Globus pallidus (tissue), 1 donor: ENCODE data around the gene ROBO2.
"Not testable (repeated sequence)": the region's sequence is repeated elsewhere in the genome, so short reads cannot be mapped to it uniquely, and the experiment has no call there.

Experiments
- DNase-seq: peaks from one replicate; pipeline ENCODE4 v3.0.0-alpha.2; 2015; ENCODE audit warnings: low spot score

Gene ROBO2

GRCh38 chr3:77338195-77338594, 298.3 kb downstream of the ROBO2 start:
- DNase-seq, result no peak

DNA sequence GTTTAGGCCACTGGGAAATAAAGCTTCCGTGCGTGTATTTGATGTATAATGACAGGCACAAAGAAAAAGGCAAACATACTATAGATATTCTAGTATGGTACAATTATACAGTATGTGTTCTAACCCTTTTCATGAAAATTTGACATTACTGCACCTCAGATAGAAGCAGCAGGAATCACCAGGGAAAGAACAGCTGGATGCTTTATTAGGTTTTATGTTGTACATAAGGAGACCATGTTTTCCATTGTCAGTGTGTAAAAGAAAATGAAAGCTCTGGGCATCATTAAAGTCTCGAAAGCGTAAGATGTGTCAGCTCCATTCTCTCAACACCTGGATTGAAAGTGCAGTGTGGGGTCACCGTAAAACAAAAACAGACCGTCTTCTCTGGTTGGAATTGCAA, 302.1 kb downstream of the ROBO2 start:
- DNase-seq, result no peak

GRCh38 chr3:77342688-77343087, 302.8 kb downstream of the ROBO2 start:
- DNase-seq, result no peak

DNA sequence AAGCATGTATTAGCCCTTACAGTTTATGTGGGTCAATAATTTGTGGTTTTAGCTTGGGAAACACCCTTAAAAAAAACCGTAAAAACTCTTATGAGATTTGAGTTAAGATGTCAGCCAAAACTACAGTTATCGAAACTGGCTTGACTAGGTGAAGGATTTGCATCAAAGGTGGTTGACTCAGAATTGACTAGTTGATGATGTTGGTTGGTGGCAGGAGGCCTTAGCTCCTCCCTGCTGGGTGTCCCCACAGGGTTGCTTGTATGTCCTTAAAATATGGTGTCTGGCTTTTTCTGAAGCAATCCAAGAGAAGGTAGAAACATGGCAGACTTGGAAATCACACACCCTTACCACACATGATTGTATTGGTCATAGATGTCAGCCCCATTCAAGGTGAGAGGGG, 305.1 kb downstream of the ROBO2 start:
- DNase-seq, result no peak

- no peak for DNase-seq
Measured at GRCh38 chr3:77348244-77348855, 308.5 kb downstream of the ROBO2 start.

- DNase-seq, result no peak
Measured at GRCh38 chr3:77354958-77355357, 315.1 kb downstream of the ROBO2 start.

- no peak for DNase-seq
Measured at GRCh38 chr3:77362936-77363335, 323.0 kb downstream of the ROBO2 start.

DNA sequence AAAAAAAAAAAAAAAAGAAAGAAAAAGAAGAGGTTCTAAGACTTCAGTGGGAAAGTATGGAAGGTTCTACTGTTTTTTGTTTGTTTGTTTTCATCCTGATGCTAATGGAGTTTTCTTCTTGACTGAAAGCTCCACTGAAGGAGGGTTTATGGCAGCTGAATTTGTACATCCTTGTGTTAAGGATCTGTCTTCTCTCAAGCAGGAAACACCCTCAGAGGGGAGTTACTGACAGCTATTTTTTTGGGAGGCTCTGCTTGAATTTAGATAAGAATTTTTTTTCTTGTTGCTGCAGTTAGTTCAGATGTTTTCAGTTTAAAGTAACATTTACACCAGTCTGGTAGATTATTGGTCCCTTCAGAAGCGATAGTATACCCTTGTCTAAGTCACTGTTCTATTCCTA, 325.3 kb downstream of the ROBO2 start:
- DNase-seq, result no peak

- no peak for DNase-seq
Measured at GRCh38 chr3:77370413-77370812, 330.5 kb downstream of the ROBO2 start.

DNA sequence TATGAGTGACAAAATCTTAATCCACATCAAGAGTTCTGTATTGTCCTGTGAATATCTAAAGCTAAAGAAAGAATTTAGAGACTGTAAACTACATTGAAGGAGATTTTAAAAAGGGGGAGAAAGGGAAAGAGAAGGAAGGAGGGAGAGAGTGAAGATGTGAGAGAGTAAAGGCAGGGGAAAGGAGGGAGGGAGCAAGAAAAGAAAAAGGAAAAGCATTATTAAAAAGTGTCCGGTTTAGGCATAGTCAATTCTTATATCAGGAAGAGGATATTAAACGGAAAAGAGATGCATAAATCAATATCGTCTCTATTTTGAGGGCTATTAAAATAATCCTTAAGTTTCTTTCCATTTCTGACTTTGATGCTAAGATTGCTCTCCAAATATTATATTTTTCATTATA, 332.1 kb downstream of the ROBO2 start:
- no peak for DNase-seq

DNA sequence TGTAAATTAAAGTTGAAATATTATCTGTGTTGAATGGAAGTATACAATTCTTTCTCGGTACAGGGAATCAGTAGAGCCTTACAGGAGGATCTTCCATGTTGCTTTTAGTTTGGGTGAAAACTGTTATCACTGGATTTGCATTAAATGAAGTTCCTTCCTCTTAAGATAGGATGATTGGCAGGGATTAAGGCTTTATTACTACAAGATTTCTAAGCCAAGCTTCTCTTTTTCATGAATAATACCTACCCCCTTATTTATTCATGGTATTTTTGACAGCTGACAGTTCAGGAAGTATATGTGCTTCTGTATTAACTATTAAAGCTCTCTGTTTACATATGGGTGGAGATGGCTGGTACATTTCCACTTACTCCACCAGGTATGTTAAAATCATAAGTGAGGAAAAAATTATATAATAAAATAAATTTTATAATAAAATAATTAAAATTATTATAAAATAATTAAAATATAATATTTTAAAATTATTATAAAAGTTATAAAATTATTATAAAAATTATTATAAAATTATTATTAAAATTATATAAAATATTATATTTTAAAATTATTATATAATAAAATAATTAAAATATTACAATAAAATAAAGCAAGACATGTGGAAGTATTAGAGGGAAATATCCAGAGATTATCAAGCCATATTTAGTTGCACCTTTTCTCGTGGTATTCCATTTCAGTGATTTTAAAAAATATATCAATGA, 332.9 kb downstream of the ROBO2 start:
- no peak for DNase-seq

GRCh38 chr3:77373619-77374018, 333.7 kb downstream of the ROBO2 start:
- DNase-seq, result no peak

DNA sequence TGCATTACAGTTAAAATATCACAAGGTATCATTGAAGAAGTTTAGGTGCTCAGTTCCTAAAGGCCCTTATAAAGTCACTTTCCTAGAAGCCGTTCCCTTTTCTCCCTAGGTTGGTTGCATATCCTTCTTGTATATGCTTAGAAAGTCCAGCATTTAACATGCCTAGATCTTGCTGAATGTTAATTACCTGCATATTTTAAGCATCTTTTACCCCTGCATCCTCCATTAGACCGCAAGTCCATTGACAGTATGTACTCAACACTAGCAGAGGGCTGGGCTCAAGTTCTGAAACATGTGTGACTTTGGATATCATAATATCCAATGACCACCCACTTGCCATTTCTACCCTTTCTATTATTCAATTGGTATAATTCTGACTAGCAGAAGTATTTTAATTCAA, 336.6 kb downstream of the ROBO2 start:
- DNase-seq, result no peak

DNA sequence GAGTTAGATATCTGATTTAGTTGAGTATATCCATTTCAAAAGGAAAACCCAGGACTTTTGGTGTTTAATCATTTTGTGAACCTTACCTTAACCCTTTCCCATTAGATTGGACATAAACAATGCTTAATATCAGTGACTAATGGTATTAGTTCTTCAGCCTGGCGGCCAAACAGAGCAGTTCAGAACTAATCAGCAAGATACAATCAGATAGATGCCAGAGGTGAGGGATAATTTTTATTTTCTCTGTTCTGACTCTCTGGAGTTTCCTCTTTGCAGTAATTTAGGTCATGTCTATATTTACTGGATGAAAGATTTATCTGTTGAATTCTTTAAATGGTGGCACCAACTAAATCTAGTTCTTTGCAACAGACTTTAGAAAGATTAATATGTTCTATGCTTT, 337.8 kb downstream of the ROBO2 start:
- no peak for DNase-seq

GRCh38 chr3:77380136-77380535, 340.2 kb downstream of the ROBO2 start:
- DNase-seq, result no peak

DNA sequence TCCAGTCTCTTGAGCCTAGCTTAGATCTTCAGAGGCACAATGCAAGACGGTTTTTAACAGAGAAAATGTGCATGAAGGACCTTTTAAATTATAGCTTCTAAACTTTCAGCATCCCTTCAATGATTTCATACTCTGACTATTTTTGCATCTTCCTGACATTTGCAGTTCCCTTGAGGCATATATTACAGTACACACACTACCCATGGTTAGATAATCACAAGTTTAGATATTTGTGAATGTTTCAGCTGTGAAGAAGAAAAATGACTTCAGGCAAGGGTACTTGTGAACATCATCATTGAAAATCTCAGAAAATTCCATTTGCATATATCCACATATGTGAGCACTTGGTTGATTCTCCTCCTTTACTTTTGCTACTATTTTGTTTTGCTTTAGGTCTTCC, 341.5 kb downstream of the ROBO2 start:
- DNase-seq, result no peak

- DNase-seq, result no peak
Measured at GRCh38 chr3:77392181-77392580, 352.3 kb downstream of the ROBO2 start.

DNA sequence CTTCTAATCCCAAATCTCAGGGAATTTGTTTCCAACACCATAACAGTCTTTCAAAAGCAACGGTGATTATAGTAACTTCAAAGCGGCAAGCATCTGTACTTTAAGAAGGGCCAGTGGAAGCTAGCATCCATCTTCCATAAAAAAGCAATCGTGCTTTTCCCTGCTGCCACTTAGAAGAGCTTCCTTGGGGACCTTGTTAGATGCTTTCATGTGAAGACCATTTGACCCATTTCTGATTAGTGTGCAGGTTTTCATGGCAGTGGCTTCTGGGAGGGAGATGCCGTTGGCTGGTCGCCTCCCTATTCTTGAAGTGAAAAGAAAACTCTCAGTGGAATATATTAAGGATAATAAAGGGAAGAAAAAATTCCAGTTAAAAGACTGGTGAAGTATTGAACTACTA, 354.1 kb downstream of the ROBO2 start:
- DNase-seq, result no peak

DNA sequence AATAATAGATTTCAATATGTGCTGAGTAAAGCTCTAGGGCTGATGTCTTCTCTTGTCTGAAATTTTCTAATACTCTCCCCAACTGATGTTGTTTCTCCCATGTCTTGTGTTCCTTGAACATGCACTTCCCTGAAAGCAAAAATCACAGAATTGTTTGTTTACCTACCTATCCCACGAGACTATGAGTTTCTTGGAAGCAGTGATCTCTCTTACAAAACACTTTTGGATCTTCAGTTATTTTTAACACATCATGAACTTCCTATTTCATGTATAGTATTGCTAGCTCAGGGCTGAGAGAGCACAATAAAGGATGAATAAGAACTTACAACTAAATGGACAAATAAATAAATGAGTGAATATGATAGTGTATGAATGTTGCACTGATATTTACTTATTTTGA, 365.0 kb downstream of the ROBO2 start:
- DNase-seq, result no peak

- DNase-seq, result no peak
Measured at GRCh38 chr3:77407441-77407840, 367.5 kb downstream of the ROBO2 start.

- not testable (repeated sequence) for DNase-seq
Measured at GRCh38 chr3:77410334-77410733, 370.4 kb downstream of the ROBO2 start.

- no peak for DNase-seq
Measured at GRCh38 chr3:77411334-77411733, 371.4 kb downstream of the ROBO2 start.

DNA sequence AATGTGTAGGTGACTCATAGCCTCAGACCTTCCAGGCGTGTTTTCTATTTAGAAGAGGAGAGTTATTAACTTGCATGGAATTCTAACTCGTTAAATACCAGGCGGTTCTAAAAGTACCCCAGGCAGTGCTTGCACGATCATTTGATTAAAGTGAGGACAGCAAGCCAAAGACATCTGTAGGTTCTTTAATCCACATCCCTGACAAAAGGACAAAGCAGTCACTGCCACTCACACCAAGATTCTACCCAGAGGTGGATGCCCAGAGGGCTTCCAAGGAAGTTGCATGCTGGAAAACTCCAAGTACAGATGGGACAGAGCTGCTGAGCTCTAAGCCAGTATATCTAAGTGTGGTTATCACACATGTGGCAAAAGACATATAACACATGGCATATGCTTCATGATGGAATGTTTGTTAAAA, 372.1 kb downstream of the ROBO2 start:
- no peak for DNase-seq

DNA sequence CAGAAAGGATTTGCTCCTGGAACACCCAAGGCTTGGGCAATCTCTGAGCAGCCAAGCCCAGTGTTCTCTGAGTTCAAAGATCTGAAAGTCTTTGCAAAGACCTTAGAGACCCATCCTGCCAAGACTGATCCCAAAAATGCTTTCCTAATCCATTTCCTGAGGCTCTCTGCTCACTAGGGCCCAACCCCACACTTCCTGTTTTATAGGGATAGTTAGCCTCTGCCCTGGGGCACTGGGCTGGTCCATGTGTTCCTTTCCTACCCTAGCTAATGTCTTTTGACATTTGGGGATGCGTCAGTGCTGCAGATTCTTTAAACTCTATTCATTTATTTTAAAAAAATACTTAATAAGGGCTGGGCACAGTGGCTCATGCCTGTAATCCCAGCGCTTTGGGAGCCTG, 372.7 kb downstream of the ROBO2 start:
- no peak for DNase-seq
